Left colon (tissue), 2 donors: Measurements from ENCODE around the gene BCL2L15. TPM values are rescaled to one million over a fixed set of nuclear protein-coding genes. Genes with fewer than 3 reads are reported as not detected.
A peak's percentile ranks its signal among the peaks of the same experiment; 100 is the strongest.

Experiments
- ATAC-seq: fragments of 200-7000 bp; cut with Tn5 transposase; one replicate; pipeline ENCODE4 v1.9.1; 2020; ENCODE audit warnings: mild to moderate bottlenecking, moderate library complexity
- DNase-seq, 2 donors: peaks; one replicate each; pipeline ENCODE4 v3.0.0-alpha.2; 2020
- intact Hi-C, 2 donors: fragments of 100-400 bp; cut with DNase I in 1 of 2; cut with micrococcal nuclease in 1 of 2; formaldehyde crosslinking; loops; one replicate each; pipeline versions ENCODE4 v1.11.2 to v1.14.0; 2022; cut with DNase I, micrococcal nuclease
- total RNA-seq, 2 donors: library from RNA; stranded (reverse); fragmentation: NEBNext Ultra II Directional; extraction: Animal tissue kit (Norgen Biotek cat#: 25700); gene quantifications; one replicate each; pipeline ENCODE4 v1.2.1, GENCODE V29; 2021
- donor health status: DM: no; HTN: no; CAD: no.
- donor health status: DM: yes; HTN: yes; CAD: no.

BCL2L15 gene
- total RNA-seq, 2 donors from 2014 or later, result 157 to 187 TPM

DNA sequence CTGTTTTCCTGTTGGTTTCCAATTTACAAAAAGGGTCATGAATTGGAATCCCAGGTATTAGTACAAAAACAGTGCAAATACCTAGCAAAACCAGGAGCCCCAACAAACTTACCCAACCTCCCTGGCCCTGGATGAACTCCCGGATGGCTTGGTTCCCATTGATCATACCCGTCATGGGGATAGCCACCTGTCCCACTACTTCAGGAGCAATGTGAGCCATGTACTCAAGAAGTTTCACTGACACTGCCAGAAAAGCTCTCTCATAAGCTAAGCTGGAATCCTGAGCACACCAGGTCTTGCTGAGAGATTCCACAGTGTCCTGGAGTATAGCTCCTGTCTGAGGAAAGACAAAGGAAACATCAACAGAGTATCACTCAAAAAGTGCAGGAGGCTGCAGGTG lies 5.7 kb downstream of the BCL2L15 start:
- no peak for ATAC-seq

DNA sequence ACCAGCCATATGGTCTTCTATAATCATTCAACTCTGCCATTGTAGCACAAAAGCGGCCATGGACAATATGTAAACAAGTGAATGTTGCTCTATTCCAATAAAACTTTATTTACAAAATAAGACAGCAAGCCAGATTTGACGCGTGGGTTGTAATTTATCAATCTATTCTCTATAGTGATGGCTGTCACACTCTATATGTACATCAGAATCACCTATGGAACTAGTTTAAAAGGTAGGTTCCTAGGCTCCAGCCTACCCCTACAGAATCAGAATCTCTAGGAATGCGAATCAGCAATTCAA lies 7.7 kb downstream of the BCL2L15 start:
- DNase-seq, result no peak
- intact Hi-C loops, result no loop called here
- ATAC-seq, result no peak

More for the DNA sequence above, 5.7 kb downstream of the BCL2L15 start:
- no peak for DNase-seq
- intact Hi-C loops, result no loop called here

DNA sequence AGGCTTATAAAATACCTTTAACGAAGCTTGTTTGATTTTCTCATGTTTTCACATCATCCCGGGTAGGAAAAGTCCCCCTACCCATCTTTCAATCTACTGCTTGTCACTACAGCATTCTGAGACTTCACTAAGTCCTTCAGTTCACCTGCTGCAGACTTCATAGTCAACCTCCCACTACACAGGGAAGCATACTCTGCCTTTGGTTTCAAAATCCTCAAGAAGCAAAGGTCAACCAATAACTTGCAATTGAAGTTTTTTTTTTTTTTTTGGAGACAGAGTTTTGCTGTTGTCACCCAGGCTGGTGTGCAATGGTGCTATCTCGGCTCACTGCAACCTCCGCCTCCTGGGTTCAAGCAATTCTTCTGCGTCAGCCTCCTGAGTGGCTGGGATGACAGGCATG lies 11.2 kb downstream of the BCL2L15 start:
- DNase-seq (no peak), ATAC-seq (peak; percentile 56)
- intact Hi-C loops, result no loop called here

DNA sequence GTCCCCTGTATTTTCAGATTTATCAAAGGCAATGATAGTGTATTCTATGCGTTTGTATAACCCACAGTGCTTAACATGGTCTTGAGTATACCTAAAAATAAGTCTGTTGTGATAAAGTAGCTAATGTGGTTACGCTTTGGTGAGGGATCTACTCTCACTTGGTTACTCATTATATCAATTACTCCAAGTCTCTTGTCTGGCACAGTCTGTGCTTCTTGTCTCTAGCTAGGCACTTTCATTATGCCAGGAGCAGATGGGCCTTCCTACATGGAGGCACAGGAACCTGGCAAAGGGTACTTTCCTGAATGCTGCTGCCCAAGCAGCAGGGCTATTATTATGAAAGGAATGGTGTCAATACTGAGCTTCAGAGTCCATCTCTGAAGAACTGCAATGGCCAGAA lies 11.7 kb downstream of the BCL2L15 start:
- peak; percentile 31 for ATAC-seq
- intact Hi-C loops, result no loop called here
- DNase-seq, result no peak

DNA sequence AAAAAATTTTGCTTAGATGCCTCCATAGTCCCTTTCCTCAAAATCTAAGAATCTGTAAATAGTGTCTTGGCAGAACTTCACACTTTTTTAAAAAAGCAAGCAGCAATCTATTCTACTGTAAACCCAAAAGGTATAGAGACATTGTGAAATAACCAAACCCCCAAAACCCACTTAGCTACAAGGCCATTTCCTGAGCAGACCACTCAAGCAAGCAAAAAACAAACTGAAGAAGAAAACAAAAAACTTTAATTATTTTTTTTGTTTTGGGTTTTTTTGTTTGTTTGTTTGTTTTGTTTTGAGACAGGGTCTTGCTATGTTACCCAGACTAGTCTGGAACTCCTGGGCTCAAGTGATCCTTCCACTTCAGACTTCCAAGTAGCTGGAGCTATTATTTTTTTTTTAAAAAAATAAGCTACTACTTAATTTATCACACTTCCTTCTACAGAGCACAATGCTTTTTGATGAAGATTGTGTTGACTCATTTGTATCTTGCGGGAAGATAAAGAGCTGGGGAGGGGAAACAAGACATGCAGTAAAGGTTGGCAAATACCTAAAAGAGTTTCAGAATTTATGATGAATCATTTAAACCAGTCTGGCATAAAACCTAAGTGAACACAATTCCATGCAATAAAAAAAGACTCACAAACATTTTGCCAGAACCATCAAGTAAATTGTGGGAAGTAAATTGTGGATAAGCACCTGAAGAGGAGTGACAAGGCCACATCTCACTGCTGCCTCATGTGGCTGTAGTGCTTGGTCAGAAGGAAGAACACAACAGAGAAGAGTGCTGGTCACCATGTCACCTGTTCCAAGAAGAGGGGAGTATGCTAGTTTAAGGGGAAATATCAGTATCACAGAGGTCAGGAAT lies 13.1 kb downstream of the BCL2L15 start:
- intact Hi-C loops, result no loop called here
- DNase-seq, result peak; percentile 50 to 51

DNA sequence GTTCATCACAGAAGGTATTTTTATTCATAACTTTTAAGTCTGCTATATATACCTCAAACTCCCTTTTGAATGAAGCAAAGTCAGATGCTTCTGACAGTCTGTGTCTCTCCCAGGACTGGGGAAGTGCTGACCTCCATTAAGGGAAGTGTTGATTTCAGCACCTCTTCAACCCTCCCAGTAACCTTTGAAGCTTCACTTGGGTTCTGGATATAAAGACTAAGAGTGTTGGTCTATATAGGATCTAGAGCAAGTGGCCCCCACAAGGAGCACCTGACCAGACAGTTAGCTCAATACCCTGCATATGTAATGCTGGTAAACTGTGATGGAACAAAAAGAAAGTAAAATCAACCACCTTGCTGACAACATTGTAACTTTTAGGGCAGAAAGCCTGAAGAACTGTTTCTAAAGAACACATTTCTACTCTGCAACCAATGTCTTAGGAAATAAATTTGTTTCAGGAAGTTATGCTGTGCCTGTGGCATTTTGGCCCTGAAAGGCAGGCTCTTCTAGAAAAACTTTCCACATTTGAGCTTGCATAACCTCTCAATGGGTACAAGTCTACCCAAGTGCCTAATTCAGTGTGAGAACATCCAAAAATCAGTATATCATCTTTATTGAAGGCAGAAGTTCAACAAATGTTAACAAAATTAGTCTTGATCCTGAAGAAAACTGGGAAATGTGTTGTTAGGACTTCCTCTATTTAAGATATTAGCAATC lies 15.0 kb downstream of the BCL2L15 start:
- ATAC-seq (no peak), DNase-seq (no peak)
- intact Hi-C loops, result no loop called here

More for the DNA sequence above, 13.1 kb downstream of the BCL2L15 start:
- ATAC-seq, result peak; percentile 85

DNA sequence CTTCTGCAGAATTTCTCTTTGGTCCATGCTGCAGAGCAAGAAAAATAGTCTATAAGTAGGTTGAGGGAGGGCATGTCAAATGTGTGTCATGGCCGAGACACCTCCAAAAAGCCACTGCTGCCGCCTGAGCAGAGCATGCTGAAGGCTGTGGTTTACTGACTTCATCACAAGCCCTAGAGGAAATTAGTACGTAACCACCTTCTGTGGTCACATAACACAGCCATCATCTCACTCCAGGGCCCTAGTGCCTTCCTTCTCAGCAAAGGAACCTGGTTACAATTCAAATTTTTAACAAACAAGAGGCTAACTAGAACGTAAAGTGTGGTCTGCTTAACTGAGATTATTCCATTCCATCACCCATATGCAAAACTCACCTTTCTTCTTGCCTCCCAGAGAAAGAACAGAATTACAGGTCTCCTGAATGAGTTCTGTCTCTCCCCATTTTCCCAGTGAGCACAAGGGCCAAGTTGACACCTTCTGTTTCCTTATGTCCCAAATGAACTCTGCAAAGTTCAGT lies 15.7 kb downstream of the BCL2L15 start, which contains the start of gene PTPN22:
Gene PTPN22, minus strand, starts transcription at position 116 of the 517 bp plus-strand sequence.
- ATAC-seq (peak; percentile 16), DNase-seq (peak; percentile 46 to 52)
- intact Hi-C loops, result no loop called here

DNA sequence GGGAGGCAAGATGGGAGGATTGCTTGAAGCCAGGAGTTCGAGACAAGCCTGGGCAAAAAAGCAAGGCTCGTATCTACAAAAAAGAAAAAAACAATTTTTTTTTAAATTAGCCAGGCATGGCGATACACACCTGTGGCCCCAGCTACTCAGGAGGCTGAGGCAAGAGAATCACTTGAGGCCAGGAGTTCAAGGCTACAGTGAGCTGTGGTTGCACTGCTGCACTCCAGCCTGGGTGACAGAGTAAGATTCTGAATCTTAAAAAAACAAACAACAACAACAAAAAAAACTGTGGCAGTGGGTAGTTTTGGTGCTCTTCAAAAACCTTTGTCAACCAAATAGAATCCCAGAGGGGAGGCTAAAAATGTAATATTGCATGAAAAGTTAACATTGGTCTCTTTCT lies 16.6 kb downstream of the BCL2L15 start:
- ATAC-seq, result no peak
- no peak for DNase-seq
- intact Hi-C loops, result no loop called here

DNA sequence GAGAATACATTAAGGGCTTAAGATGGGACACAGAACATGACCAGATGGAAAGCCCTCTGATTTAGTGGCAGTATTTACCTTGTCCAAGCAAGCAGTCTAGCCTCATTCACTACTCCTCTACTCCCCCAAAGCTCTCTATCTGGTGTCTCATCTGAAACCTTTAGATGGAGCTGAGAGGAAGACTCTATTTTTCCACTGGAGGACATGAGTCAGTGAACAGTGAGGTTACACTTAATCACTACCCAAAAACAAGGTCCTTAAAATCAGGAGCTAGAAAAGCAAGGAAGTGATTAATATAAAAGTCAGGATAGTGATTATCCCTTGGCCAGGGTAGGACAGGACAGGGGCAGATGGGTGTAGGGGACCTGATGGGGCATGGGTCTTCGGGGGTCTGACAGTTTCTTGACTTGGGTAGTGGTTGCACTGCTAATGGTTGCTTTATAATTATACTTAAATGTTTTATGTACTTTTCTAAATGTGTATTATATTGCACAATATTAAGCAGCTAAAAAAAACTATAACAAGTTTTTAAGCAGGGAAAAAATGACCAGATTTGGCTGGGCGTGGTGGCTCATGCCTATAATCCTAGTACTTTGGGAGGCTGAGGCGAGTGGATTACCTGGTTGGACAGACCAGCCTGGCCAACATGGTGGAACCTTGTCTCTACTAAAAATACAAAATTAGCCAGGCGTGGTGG lies 18.8 kb downstream of the BCL2L15 start:
- no peak for DNase-seq
- intact Hi-C loops, result no loop called here
- ATAC-seq, result no peak

DNA sequence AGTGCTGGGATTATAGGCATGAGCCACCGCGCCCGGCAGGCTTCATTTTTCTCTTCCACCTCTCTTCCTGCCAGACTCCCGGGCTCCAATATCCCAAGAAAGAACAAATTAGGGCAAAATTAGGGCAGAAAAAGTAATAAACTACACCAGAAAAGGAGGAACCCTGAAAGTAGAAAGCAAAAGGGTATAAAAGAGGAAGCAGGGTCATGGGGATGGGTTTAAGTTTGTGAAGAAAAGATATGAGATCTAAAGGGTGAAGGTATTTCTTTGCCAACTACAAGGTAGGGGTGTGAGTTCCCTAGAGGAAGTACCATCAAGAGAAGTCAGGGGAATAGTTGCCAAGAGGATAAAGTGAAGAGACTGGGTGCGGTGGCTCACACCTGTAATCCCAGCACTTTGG lies 25.7 kb downstream of the BCL2L15 start:
- intact Hi-C loops, result no loop called here
- DNase-seq (no peak), ATAC-seq (no peak)

DNA sequence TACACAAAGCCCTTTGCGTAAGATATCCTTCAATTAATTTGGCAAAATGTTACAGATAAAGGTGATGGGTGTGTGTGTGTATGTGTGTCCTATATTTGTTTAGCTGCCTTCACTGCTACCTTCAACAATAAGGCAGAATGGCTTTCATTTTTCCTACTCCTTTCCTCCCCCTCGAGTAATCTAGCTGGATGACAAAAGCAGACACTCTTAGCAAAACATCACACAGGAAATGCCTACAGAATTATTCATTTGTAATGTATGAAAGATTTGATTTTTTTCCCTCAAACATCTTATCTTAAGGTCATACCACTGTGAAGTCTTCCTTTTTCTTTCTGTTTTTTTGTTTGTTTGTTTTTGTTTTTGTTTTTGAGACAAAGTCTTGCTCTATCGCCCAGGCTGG lies 26.5 kb downstream of the BCL2L15 start:
- no peak for ATAC-seq

DNA sequence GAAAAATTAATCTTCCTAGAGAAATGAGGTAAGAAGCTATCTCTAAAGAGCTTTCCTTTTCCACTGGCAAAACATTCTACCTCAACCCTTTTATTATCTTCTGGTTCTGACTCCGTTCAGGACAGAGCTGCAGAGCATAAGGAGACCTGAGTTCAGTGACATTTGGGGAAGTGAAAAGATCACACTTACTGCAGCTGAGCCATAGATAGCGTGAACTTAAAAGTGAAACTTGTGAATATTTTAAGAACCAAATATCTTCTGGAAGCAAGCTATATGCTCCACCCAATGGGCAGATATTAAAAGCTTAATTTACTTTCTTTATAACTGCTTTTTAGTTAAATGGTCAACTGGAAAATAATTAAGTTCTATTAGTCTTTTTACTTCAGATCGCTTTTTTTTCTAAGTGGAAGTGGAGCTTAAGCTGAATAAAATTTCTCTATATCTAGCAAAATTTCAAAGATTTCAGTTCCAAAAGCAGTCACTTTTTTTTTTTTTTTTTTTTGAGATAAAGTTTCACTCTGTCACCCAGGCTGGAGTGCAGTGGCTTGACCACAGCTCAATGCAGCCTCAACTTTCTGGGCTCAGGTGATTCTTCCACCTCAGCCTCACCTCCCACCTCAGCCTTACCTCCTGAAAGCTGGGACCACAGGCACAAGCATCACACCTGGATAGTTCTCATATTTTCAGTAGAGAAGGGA lies 27.8 kb downstream of the BCL2L15 start:
- ATAC-seq, result no peak

More for the DNA sequence above, 26.5 kb downstream of the BCL2L15 start:
- intact Hi-C loops, result no loop called here
- DNase-seq, result no peak

DNA sequence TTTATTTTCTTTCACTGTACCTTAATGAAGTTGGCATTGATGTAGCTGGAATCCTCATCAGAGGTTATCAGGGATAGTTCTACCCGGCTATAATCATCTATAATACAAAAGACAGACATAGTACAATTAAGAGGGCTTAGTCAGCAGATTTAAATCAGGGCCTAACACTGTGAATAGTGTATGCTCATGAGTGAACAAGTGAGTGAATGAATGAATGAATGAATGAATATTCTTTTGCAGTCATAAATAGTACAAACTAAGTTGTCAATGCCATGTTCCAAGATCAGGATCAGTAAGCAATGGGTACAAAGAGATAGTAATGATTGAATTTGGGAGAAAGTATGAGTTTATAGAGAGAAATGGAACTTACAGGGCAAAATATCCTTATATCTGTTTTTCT lies 28.4 kb downstream of the BCL2L15 start:
- DNase-seq (no peak), ATAC-seq (no peak)
- intact Hi-C loops, result no loop called here

More for the DNA sequence above, 27.8 kb downstream of the BCL2L15 start:
- intact Hi-C loops, result no loop called here
- no peak for DNase-seq

DNA sequence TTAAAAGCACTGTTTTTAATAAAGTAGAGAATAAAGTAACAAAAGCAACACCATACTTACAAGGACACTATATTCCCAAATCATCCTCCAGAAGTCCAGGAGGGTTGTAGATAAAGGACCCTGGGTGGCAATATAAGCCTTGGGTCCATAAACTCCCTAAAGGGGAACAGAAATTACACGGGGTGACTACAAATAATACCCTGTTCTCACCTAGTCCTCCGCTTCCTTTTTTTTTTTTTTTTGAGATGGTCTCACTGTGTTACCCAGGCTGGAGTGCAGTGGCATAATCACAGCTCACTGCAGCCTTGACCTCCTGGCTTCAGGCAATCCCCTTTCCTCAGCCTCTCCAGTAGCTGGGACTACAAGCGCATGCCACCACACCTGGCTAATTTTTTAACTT lies 29.0 kb downstream of the BCL2L15 start:
- DNase-seq (no peak), ATAC-seq (no peak)
- intact Hi-C loops, result no loop called here

DNA sequence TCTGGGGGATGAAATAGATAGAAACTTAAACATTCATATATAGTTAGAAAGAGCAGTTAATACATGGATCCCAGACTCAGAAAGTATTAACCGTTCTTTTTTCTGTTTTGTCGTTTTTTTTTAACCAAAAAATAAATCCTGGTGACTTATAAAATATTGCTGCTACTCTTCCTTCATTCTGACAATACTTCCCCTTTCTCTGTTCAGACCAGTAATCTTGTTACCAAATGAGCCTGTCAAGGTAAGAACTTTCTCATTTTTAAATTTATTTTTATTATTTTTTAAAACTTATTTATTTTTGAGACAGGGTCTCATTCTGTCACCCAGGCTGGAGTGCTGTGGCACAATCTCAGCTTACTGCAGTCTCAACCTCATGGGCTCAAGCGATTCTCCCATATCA lies 29.6 kb downstream of the BCL2L15 start:
- ATAC-seq (no peak), DNase-seq (no peak)
- intact Hi-C loops, result no loop called here

DNA sequence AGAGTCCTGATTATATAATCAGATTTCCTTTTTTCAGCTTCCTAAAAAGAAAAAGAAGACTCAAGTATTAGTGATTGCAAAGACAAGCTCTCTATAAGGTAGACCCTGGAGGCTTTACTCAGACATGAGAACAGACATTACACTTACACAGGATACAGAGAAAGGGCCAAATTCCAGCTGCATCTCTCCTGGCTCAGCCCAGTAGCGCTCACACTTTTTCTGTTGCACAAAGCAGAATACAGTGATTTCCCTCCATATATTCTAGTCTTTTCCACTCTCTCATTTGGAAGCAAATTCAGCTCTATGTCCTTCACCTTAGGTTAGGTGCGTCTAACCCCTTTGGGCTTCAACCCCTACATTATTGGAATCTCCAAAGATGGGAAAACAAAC lies 31.0 kb downstream of the BCL2L15 start:
- ATAC-seq (no peak), DNase-seq (no peak)
- intact Hi-C loops, result no loop called here

DNA sequence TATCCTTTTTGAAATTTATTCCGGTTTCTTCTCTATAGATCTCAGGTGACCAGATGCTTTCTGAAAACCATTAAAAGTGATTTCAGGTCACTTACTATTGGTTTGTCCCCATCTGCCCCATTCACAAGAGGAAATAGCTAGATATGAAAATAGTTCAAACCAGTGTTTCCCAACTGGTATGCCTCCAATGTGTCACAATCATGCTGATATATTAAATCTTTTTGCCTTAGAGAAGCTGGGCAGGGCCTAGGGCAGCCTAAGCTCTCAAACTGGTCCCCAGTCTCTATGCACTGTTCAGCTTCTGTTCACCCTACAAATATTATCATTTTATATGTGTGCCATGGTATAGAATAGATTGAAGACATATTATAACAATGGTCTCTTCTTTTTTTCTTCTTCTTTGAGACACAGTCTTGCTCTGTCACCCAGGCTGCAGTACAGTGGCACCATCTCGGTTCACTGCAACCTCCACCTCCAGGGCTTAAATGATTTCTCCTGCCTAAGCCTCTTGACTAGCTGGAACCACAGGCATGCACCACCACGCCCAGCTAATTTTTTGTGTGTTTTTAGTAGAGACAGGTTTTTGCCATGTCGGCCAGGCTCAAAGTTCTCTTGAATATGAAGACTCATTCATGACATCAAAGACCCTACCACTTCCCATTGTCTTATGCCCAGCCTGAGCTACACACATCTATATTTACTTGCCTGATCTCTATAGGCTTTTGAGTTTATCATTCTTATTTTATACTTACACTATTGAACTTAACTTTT lies 31.6 kb downstream of the BCL2L15 start:
- intact Hi-C loops, result no loop called here
- no peak for DNase-seq
- ATAC-seq, result no peak

DNA sequence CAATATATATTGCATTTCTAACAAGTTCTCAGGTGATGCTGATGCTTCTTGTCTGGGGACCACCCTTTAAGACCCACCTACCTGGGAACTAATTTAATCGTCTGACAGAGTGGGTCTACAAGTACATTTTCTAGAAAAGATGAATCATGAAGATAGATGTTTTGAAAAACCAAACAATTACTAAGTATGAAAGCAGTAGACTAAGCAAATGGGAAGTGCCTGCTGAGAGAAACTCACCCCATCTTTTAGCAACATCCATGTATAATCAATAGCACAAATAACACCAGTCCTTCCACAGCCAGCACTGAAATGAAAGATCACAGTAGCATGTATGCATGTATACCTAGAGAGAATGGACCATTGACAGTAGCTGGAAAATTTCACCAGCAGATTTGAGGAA lies 33.1 kb downstream of the BCL2L15 start:
- no peak for DNase-seq
- intact Hi-C loops, result no loop called here
- no peak for ATAC-seq
